Endothelial cell of umbilical vein (primary cell): ENCODE measurements around the gene RNF224. TPM values are rescaled to one million over a fixed set of nuclear protein-coding genes. Genes with fewer than 3 reads are reported as not detected.

Experiments used
- BruUV-seq: library from RNA; stranded (reverse); fragments of 400-500 nt; replicated peaks from 2 replicates; lab custom pipeline; 2021; lab: Mats Ljungman, UMichigan
- CTCF ChIA-PET: fragments of 300-600, 350-600 bp; sonication (Branson Sonifier 250); formaldehyde crosslinking; loops from one replicate; lab custom pipeline; 2021; ENCODE audit warnings: antibody characterized with exemption, inconsistent platforms; lab: Charles Lee
- POLR2A ChIA-PET: fragments of 300-600, 350-600 bp; sonication (Branson Sonifier 250); formaldehyde crosslinking; loops from one replicate; lab custom pipeline; 2021; ENCODE audit warnings: antibody characterized with exemption, inconsistent platforms; lab: Charles Lee
- DNase-seq: peaks from one replicate; pipeline ENCODE4 v3.0.0-alpha.2; 2011; ENCODE audit warnings: low read depth, low spot score
- FAIRE-seq: peaks from 2 replicates; lab custom pipeline; 2011; peaks lifted over from hg19 to GRCh38; lab: Jason Lieb, UNC
- H2AFZ ChIP-seq: 2 replicates; pipeline ENCODE4 v1.6.0; 2012; ENCODE audit warnings: low read depth, low read length, control low read depth, inconsistent platforms
- H3K27ac ChIP-seq: 2 replicates; pipeline ENCODE4 v1.5.1; 2011; ENCODE audit warnings: low read depth, mild to moderate bottlenecking, control low read depth, low read length, moderate library complexity; ENCODE audit not compliant: insufficient read depth
- H3K27me3 ChIP-seq, 2 experiments: 2 replicates each; pipeline versions ENCODE4 v1.6.0 to v1.6.1; 2011; ENCODE audit warnings: low read length in 2 of 2, mixed read lengths in 1 of 2; ENCODE audit not compliant: control insufficient read depth in 2 of 2, insufficient read depth in 2 of 2
- H3K36me3 ChIP-seq, 2 experiments: 2 replicates in 1 of 2; 3 replicates in 1 of 2; pipeline ENCODE4 v1.5.1; 2011; ENCODE audit warnings: low read length in 2 of 2, mild to moderate bottlenecking in 1 of 2, moderate library complexity in 1 of 2; ENCODE audit not compliant: control insufficient read depth in 2 of 2, insufficient read depth in 2 of 2; ENCODE audit errors: extremely low read depth in 1 of 2
- H3K4me1 ChIP-seq: 3 replicates; pipeline ENCODE4 v1.5.1; 2011; ENCODE audit warnings: mild to moderate bottlenecking, low read length; ENCODE audit not compliant: control insufficient read depth, insufficient read depth; ENCODE audit errors: extremely low read depth
- H3K4me2 ChIP-seq: 2 replicates; pipeline ENCODE4 v1.6.1; 2011; ENCODE audit warnings: low read length, control low read depth, mixed read lengths; ENCODE audit not compliant: insufficient read depth
- H3K4me3 ChIP-seq, 3 experiments: fragments of 200-600 bp in 1 of 3; sonication (generic), shearing (Covaris generic) in 1 of 3; replicated peaks in 1 of 3; 2 replicates each; pipeline ENCODE4 v1.5.1; 2011 to 2016; ENCODE audit warnings: control low read depth in 3 of 3, low read length in 3 of 3, mild to moderate bottlenecking in 2 of 3, inconsistent platforms in 1 of 3, low read depth in 1 of 3, moderate library complexity in 1 of 3; ENCODE audit not compliant: insufficient read depth in 1 of 3
- H3K79me2 ChIP-seq: 2 replicates; pipeline ENCODE4 v1.6.0; 2012; ENCODE audit warnings: low read length, inconsistent platforms; ENCODE audit not compliant: control insufficient read depth, insufficient read depth
- H3K9ac ChIP-seq: replicated peaks from 2 replicates; pipeline ENCODE3; 2011; ENCODE audit warnings: low read length, control low read depth; ENCODE audit not compliant: insufficient read depth; ENCODE audit errors: extremely low read depth
- H3K9me1 ChIP-seq: replicated peaks from 3 replicates; pipeline ENCODE4 v1.6.0; 2011; ENCODE audit warnings: mild to moderate bottlenecking, low read length; ENCODE audit not compliant: control insufficient read depth, insufficient read depth; ENCODE audit errors: extremely low read depth
- H3K9me3 ChIP-seq: replicated peaks from 2 replicates; pipeline ENCODE4 v1.5.1; 2012; ENCODE audit warnings: low read length, inconsistent platforms; ENCODE audit not compliant: control insufficient read depth, insufficient read depth
- H4K20me1 ChIP-seq: replicated peaks from 2 replicates; pipeline ENCODE3; 2011; ENCODE audit warnings: mild to moderate bottlenecking, low read length; ENCODE audit not compliant: control insufficient read depth, insufficient read depth; ENCODE audit errors: extremely low read depth
- CTCF ChIP-seq, 2 donors: IDR thresholded peaks; 1 replicate in 1 of 2; 2 replicates in 1 of 2; pipeline ENCODE4 v1.5.1; 2011; ENCODE audit warnings: low read length in 2 of 2, mild to moderate bottlenecking in 2 of 2, moderate library complexity in 2 of 2, control low read depth in 1 of 2, inconsistent platforms in 1 of 2, low read depth in 1 of 2; ENCODE audit not compliant: insufficient read depth in 1 of 2; ENCODE audit errors: extremely low read depth in 1 of 2
- EZH2 ChIP-seq: IDR thresholded peaks from 2 replicates; pipeline ENCODE4 v1.6.1; 2012; ENCODE audit warnings: borderline replicate concordance, low read depth, mild to moderate bottlenecking, moderate library complexity, low read length, inconsistent platforms; ENCODE audit not compliant: severe bottlenecking
- FOS ChIP-seq: IDR thresholded peaks from 2 replicates; pipeline ENCODE4 v1.6.1; 2011; ENCODE audit warnings: mild to moderate bottlenecking, low read length, moderate library complexity, borderline replicate concordance; ENCODE audit not compliant: insufficient read depth
- GATA2 ChIP-seq: IDR thresholded peaks from 2 replicates; pipeline ENCODE4 v1.7.0; 2011; ENCODE audit warnings: low read depth, mild to moderate bottlenecking, moderate library complexity, mixed read lengths, low read length; ENCODE audit not compliant: insufficient read length, insufficient read depth
- JUN ChIP-seq: IDR thresholded peaks from 2 replicates; pipeline ENCODE4 v1.6.1; 2011; ENCODE audit warnings: borderline replicate concordance, low read depth; ENCODE audit not compliant: insufficient read length, insufficient read depth
- MYC ChIP-seq: IDR thresholded peaks from one replicate; pipeline ENCODE4 v1.6.1; 2011; ENCODE audit warnings: mild to moderate bottlenecking, low read depth, low read length
- POLR2A ChIP-seq: IDR thresholded peaks from 2 replicates; pipeline ENCODE4 v1.6.1; 2012; ENCODE audit warnings: low read depth, mild to moderate bottlenecking, control low read depth, low read length
- POLR2AphosphoS5 ChIP-seq: IDR thresholded peaks from 2 replicates; pipeline ENCODE4 v1.6.1; 2012; ENCODE audit warnings: low read depth, mild to moderate bottlenecking, control low read depth, low read length, moderate library complexity; ENCODE audit not compliant: insufficient read depth
- dilution Hi-C: fragments of 300-500 bp; cut with MboI; formaldehyde crosslinking; loops from one replicate; pipeline ENCODE4 v1.15.0; 2019; ENCODE audit warnings: low sequenced_read_pairs; ENCODE audit not compliant: extremely low pct_ligation_motif_present
- intact Hi-C: fragments of 100-400 bp; cut with micrococcal nuclease; formaldehyde crosslinking; loops from one replicate; pipeline ENCODE4 v1.10.0; 2022
- polyA plus RNA-seq, 4 experiments: library from polyadenylated mRNA; depleted of rRNA in 3 of 4; stranded (reverse) in 3 of 4; unstranded in 1 of 4; fragments of >200 nt; gene quantifications; 2 replicates each; pipeline versions ENCODE4 v1.2.1 to v1.2.3, GENCODE V29; 2011 to 2012; ENCODE audit warnings: missing spikeins in 1 of 4
- total RNA-seq: library from RNA; stranded (reverse); gene quantifications from 2 replicates; pipeline ENCODE4 v1.2.3, GENCODE V29; 2021
- TF ChIP-seq, protein P1 (sequence below): IDR thresholded peaks from 2 replicates; pipeline ENCODE4 v1.6.1; 2011; ENCODE audit not compliant: insufficient read depth, insufficient read length

Gene RNF224
- total and polyA plus RNA-seq, 2 donors (not counting 3 experiments of a cell fraction or from before 2014, with no cell fraction given) = not detected

DNA sequence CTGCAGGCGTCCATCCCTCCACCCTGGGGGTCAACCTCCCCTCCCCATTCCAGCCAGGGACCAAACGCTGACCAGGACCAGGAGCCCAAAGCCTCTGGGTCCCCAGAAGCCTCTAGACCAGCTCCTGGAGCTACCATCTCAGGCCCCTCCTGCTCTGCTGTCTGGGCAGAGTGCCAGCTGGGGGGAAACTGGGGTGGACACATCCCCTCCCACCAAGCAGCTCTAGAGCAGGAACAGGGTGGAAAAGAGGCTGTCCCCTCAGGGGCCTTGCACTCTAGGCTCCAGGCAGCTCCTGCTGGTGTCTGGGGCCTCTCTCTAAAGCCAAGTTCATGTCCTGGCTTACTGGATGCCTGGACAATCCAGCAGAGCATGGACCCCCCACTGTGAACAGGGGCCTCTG lies 34.4 kb upstream of the RNF224 start:
- Histone ChIP-seq H3K4me1 (peaks cover 9% of the 10 kb centered on the region), H3K4me2 (no peak overlapping the region), H3K79me2 (peaks cover 15% of the 10 kb centered on the region), H3K9ac (no peak overlapping the region), H3K36me3 (peaks cover 0 to 14% of the 10 kb centered on the region in 2 experiments), H3K27me3 (no peaks in the 10 kb centered on the region), H2AFZ (no peak overlapping the region), H4K20me1 (no peaks in the 10 kb centered on the region), H3K9me3 (no peaks in the 10 kb centered on the region), H3K9me1 (no peaks in the 10 kb centered on the region), H3K4me3 (no peak overlapping the region), H3K27ac (no peak overlapping the region)
- DNase-seq = no peak
- CTCF ChIA-PET = interaction anchor here (1.0 kb wide), 1 partner anchor 44 kb away, joined by 4 read pairs; no protein-coding TSS in a partner anchor
- intact Hi-C loops (no loop called here), dilution Hi-C loops (no loop called here)
- BruUV-seq = no TSS peak
- TF ChIP-seq POLR2AphosphoS5 (no peak), JUN (no peak), EZH2 (no peak), FOS (no peak), GATA2 (no peak), MYC (no peak), POLR2A (no peak), CTCF (IDR thresholded peaks at IDR 0.05; ENCODE audit: extremely low read depth in 1 of 2, insufficient read depth in 1 of 2, low read depth in 1 of 2, low read length in 2 of 2) (no peak)
- TF ChIP-seq, protein P1, sequence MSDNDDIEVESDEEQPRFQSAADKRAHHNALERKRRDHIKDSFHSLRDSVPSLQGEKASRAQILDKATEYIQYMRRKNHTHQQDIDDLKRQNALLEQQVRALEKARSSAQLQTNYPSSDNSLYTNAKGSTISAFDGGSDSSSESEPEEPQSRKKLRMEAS = no peak
- POLR2A ChIA-PET = no interaction called here
- FAIRE-seq = no peak
